WTC11 (cell line): ENCODE results near the gene TM9SF3.

Experiments
- CTCF ChIP-seq: fragments of 200-600 bp; IDR thresholded peaks from 2 replicates; pipeline ENCODE4 v1.8.0; 2022; ENCODE audit warnings: antibody characterized with exemption
- E2F1 ChIP-seq: sonication (generic); formaldehyde crosslinking; IDR thresholded peaks from 2 replicates; pipeline ENCODE4 v1.8.0; 2022; ENCODE audit warnings: mild to moderate bottlenecking, missing genetic modification reagents
- E2F4 ChIP-seq: sonication (generic); formaldehyde crosslinking; IDR thresholded peaks from 2 replicates; pipeline ENCODE4 v1.8.1; 2022; ENCODE audit warnings: low read depth, mild to moderate bottlenecking, moderate library complexity, missing genetic modification reagents, borderline replicate concordance
- USF1 ChIP-seq: sonication (generic); formaldehyde crosslinking; IDR thresholded peaks from 2 replicates; pipeline ENCODE4 v1.8.0; 2022; ENCODE audit warnings: mild to moderate bottlenecking, missing genetic modification reagents

- TF ChIP-seq E2F4 (CRISPR knock-in tag) (no peak), USF1 (CRISPR knock-in tag) (no peak), CTCF (no peak), E2F1 (CRISPR knock-in tag) (no peak)
Observed at GRCh38 chr10:96501985-96502384, 84.8 kb downstream of the TM9SF3 start.
